AG08396 (cell line): Measurements from ENCODE around the gene CAMK2A.

Experiments used
- DNase-seq: peaks from one replicate; pipeline ENCODE4 v3.0.0; 2012; ENCODE audit warnings: low spot score, mixed read lengths

CAMK2A gene

DNA sequence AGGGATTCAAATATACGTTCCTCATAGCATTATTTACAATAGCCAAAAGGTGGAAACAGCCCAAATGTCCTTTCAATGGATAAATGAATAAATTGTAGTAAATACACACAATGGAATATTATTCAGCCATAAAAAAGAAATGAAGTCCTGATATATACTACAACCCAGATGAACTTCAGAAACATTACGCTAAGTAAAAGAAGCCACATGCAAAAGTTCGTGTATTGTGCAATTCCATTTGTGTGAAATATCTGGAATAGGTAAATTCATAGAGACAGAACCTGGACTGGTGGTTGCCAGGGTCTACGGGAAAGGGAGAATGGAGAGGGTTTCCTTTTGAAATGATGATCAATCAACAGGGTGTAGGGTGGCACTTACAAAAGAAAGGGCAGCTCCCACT is 25.7 kb upstream of the CAMK2A start:
- no peak for DNase-seq

DNA sequence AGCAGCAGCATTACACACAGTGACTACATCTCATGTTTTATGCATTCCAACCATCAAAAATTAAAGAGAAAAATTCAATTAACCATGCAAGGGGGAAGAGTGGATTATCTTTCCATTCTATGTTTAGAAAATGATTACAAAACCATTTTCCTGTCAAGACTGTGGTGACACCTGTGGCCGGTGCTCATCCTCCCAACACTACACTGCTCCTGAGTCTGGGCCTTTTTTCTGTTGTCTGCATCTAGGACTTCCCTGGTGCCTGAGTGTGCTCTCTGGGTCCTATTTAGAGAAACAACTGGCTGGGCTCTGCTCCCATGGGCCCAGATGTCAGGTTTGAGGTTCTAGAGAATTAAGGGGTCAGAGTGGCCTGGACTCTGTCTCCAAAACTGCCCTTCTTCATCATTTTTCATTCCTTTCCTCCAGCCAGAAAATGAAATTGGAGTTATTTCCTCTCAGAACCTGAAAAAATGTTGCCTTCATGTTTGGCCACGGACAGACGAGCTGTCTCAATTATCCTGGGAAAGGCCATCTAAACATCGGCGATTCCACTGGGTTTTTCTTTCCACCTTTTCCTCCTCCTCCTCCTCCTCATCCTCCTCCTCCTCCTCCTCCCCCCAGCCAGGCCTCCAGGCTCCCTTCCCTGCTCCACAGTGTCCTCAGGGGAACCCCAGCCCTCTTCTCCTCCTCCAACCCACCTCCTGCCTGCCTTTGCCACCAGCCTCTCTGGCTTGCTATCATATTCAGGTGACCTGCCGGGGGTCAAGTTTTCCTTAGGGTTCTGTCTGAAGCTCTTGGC is 24.5 kb upstream of the CAMK2A start:
- DNase-seq: no peak

DNA sequence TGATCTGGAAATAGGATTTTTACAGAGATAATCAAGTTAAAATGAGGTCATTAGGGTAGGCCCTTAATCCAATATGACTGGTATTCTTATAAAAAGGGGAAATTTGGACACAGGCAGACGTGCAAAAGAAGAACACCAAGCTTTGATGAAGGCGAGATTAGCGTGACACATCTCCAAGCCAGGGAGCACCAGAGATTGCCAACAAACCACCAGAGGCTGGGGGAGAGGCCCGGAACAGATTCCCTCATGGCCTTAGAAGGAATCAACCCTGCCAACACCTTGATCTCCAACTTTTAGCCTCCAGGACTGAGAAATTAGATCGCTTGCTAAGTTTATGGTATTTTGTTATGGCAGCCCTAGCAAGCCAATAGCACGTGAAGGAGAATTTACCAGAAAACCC is 23.9 kb upstream of the CAMK2A start:
- no peak for DNase-seq

GRCh38 chr5:150312518-150312917 is 22.9 kb upstream of the CAMK2A start:
- no peak for DNase-seq

GRCh38 chr5:150311015-150311692 is 21.6 kb upstream of the CAMK2A start:
- no peak for DNase-seq

- no peak for DNase-seq
These were observed 20.7 kb upstream of the CAMK2A start for GRCh38 chr5:150310246-150310645.

DNA sequence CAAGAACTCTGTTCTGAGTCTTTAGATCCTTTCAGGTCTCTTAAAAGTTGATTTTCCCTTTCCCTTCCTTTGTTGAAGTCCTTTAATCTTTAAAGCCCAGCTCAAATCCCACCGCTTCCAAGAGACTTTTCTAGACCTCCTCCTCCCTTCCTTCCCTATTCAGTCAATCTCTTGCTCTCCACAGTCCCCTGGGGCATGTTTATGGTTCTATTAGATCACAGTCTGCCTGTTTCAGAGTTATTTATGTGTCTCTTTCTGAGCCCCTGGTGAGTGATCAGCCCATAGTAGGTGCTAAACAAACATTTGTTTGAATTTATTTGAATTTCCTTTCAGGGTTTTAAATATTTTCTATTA is 20.3 kb upstream of the CAMK2A start:
- no peak for DNase-seq

- DNase-seq: no peak
These were observed 19.7 kb upstream of the CAMK2A start for GRCh38 chr5:150309101-150309885.

DNA sequence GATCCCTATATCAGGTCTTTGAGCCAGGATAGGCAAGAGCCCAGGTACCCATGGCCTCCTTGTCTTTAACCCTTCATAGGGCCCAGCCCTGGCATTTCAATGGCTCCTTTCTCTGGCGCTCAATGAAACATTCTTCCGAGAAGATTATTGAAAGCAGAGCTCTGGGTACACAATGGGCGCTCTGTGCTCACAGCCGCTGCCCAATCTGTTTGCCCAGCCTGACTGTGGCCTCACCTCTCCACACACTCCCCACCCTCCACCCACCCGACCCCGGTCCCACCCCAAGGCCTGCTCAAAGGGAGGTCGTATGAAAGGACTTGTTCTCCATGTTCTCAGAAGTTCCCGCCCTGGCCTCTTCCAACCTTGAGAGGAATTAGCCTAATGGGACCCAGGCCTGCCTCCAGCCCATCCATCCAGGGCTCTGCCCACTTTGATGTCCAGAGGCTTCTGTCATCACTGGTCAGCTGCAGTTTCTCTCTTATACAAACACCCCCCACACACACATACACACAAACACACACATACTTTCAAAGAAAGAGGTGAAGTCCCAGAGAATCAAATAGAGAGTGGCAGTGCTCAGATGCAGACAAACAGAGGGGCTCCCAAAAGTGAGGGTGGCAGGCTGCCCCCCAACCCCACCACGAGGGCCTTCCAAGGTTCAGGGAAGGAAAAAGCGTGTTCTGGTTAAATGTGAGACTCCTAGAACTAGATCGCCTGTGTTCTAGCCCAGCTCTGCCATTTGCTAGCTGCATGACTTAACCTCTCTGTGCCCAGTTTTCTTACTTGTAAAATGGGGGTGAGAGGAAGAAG is 18.2 kb upstream of the CAMK2A start:
- no peak for DNase-seq

- DNase-seq: no peak
These were observed 17.2 kb upstream of the CAMK2A start for GRCh38 chr5:150306775-150307174.

GRCh38 chr5:150305557-150305956 is 16.0 kb upstream of the CAMK2A start:
- DNase-seq: no peak

GRCh38 chr5:150305095-150305494 is 15.5 kb upstream of the CAMK2A start:
- DNase-seq: no peak

- DNase-seq: no peak
These were observed 15.0 kb upstream of the CAMK2A start for GRCh38 chr5:150304481-150305081.

GRCh38 chr5:150303660-150304386 is 14.2 kb upstream of the CAMK2A start:
- DNase-seq: peak; percentile 39

DNA sequence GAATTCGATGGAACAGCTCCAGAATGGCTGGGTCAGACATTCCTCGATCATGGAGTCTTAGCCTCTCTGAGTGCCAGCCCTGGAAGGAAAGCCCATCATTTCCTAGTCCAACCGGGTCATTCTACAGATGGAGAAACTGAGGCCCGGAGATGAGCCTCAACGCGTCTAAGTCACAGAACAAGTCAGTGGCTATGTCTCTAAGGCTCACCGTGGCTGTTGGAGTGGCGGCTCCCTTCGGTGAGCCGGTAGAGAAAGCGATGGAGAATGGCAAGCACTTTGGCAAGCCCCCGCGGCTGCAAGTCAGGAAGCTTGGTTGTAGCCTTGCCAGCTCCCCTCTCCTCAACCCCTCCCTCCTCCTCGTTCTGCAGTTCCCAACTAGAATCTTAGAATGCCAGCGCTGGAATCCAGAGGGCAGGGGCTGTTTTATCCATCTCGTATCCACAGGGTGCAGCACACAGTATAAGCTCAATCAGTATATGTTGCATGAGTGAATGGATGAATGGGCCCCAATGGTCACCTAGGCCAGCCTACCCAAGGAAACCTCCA is 13.6 kb upstream of the CAMK2A start:
- peak; percentile 76 for DNase-seq

GRCh38 chr5:150302301-150303069 is 12.9 kb upstream of the CAMK2A start, which contains the start of gene ARSI:
TSS of gene ARSI (minus strand) at chr5:150302905. CDS start at chr5:150302373, 532 bp downstream.
- DNase-seq: peak; percentile 69

DNA sequence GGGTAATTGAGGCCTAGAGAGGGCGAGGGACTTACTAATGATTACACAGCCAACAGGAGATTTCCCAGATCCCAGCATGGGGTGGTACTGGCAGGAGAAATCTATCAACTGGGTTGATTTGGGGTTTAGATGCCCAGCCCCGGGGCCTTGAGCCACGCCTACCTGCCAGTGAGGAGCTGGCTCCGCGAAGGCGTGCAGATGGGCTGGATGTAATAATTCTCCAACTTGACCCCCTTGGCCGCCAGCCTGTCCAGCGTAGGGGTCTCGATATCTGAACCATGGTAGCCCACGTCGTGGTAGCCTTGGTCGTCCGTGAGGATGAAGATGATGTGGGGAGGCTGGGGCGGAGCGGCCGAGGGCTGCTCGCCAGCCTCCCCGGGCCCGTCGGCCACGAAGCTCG is 12.3 kb upstream of the CAMK2A start:
- no peak for DNase-seq

- peak; percentile 35 for DNase-seq
These were observed 11.6 kb upstream of the CAMK2A start for GRCh38 chr5:150301170-150301505.

DNA sequence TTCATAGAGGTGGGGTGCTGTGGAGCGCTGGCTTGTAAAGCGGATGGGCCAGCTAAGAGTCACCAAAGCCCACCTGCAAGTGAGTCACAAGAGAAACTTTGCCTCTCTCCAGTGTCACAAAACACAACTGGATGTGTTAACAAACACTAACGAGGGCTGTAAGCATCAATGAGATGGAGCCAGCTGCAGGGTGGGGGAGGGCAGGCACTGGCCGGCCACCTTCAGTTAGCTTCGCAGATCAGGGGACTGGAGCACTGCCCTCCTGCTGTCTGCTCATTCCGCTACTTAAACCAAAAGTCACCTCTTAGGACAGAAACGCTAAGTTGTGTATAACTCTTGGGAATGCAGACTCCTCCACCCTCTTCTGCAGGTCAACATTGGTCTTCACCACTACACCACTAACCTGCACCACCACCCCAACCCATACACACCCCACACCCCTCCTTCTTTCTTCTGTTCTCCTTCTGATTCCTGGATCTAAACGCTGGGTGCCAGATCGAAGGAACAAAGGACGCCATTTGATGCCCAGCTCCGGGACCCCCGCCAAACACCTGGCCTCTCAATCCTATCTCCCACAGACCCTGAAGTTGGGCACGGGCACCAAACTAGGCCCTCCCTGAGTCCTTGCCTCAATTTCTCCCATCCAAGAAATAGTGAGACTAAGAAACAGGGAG is 11.1 kb upstream of the CAMK2A start:
- DNase-seq: no peak
